Retinal pigment epithelial cell (primary cell): Measurements from ENCODE around the gene RAPGEF6.
A peak's percentile ranks its signal among the peaks of the same experiment; 100 is the strongest.

ENCODE experiments used
- DNase-seq: peaks from one replicate; pipeline ENCODE4 v3.0.0-alpha.2; 2010; ENCODE audit warnings: low read depth
- H3K4me3 ChIP-seq: 2 replicates; pipeline ENCODE4 v1.5.1; 2011; ENCODE audit warnings: mild to moderate bottlenecking, low read length, control low read depth, moderate library complexity
- TF ChIP-seq, protein P1 (sequence below): conservative IDR thresholded peaks from 2 replicates; pipeline ENCODE4 v1.5.1; 2011; ENCODE audit warnings: low read depth, low read length, control low read depth, inconsistent platforms

RAPGEF6 gene

DNA sequence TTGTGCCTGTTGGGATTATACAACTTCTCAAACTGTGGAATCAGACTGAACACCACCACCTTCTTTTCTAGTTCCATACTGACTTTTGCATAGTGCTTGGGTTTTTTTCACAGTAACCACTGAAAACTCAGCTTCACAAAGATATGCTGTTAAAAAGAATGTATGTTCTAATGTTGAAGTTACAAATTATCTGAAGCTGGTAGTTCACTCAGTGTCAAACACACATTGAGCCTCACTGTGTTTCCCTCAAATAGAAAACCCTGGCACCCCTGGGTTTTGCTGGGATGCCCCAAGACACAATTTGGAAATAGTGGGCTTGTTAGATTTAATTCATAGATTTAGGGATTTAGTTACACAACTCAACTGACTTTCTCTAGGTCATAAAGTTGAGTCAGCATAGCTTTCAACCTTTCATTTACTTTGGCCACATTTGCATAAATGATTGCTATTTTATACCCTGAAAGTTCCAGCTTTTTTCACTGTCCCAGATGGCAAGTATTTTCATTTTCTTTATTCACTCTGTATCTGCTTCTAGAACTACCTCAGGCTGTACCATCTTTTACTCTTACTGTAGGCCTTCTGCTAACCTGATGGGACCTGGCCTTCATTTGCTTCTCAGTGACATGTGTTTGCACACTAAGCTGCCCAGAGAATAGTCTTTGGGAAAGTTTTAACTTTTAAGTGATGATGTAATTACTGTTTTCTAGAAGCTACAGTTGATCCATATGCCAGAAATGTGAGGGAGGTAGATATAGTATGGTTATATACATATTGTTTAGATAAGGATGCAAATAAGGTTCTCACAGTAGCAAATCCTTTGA, 256.1 kb downstream of the RAPGEF6 start:
- no peak overlapping the region for H3K4me3 ChIP-seq

DNA sequence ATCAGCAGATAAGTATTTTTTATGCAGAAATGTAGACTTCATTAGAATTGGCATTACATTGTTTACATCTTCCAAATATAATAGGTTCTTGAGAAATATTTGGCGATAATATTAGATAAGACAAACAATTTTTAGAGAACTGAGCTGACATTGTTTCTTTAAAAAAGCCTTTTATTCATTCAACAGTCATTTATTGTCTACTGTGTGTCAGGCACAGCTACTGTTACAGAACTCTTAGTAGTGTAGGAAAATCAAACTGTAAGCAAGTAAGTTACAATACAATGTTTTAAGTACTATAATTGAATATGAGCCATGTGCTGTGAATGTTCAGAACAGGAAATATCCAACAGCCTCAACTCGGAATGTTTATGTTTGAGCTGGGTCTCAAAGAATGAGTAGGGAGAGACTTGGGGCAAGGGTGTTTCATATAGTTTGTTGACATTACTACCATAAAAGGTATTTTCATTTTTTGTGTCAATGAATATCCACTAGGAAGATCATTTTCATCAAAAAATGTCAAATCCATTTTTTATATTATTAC, 257.2 kb downstream of the RAPGEF6 start:
- DNase-seq = no peak
- H3K4me3 ChIP-seq = no peak overlapping the region
- TF ChIP-seq, protein P1, sequence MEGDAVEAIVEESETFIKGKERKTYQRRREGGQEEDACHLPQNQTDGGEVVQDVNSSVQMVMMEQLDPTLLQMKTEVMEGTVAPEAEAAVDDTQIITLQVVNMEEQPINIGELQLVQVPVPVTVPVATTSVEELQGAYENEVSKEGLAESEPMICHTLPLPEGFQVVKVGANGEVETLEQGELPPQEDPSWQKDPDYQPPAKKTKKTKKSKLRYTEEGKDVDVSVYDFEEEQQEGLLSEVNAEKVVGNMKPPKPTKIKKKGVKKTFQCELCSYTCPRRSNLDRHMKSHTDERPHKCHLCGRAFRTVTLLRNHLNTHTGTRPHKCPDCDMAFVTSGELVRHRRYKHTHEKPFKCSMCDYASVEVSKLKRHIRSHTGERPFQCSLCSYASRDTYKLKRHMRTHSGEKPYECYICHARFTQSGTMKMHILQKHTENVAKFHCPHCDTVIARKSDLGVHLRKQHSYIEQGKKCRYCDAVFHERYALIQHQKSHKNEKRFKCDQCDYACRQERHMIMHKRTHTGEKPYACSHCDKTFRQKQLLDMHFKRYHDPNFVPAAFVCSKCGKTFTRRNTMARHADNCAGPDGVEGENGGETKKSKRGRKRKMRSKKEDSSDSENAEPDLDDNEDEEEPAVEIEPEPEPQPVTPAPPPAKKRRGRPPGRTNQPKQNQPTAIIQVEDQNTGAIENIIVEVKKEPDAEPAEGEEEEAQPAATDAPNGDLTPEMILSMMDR = no peak

More for the DNA sequence above, 256.1 kb downstream of the RAPGEF6 start:
- TF ChIP-seq, protein P1 = no peak
- DNase-seq = no peak

DNA sequence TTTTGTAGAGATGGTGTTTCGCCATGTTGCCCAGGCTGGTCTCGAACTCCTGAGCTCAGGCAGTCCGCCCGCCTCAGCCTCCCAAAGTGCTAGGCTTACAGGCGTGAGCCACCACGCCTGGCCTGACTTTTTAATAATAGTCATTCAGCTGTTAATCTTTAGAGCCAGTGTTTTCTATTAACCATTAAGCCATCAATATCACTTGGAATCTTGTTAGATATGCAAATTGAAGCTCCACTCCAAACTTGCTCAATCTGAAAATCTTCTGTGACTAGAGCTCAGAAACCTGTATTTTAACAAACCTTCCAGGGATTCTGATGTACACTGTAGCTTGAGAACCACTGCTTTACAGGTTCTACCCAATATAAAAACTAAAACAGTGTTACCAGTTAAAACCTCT, 257.7 kb downstream of the RAPGEF6 start:
- DNase-seq = no peak
- H3K4me3 ChIP-seq = no peak overlapping the region
- TF ChIP-seq, protein P1 = no peak

DNA sequence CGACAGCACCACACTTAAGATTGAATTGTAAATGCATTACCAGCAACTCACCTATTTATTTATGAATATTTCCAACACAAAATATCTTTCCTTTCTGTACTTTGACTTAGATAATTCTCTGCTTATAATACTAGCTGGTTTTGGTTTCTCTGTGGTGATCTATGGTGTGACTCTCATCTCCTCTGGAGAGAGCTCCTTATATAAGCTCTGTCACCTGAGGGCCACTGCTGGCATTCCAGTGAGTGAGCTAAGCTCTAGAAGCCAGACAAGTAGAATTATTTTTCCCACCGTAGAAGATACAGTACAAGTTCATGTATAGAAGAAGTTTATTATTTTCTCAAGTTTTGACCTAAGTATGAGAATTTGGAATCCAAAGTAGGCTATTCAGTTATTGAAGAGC, 259.7 kb downstream of the RAPGEF6 start:
- peak; percentile 50 for DNase-seq
- TF ChIP-seq, protein P1 = no peak
- no peak overlapping the region for H3K4me3 ChIP-seq
